Breast epithelium (tissue), 4 donors: Measurements from ENCODE around the gene PHF19. TPM values are rescaled to one million over a fixed set of nuclear protein-coding genes. Genes with fewer than 3 reads are reported as not detected.
A peak's percentile ranks its signal among the peaks of the same experiment; 100 is the strongest.

Experiments
- DNase-seq, 2 donors: peaks; one replicate each; pipeline ENCODE4 v3.0.0-alpha.2; 2019; ENCODE audit warnings: low spot score in 2 of 2
- H3K27ac ChIP-seq, 2 donors: fragments of 200-600 bp; sonication (generic) in 1 of 2; one replicate each; pipeline ENCODE4 v1.5.1; 2016 to 2019; ENCODE audit warnings: mild to moderate bottlenecking in 1 of 2
- H3K27me3 ChIP-seq, 2 donors: fragments of 200-600 bp; sonication (generic) in 1 of 2; one replicate each; pipeline versions ENCODE4 v1.5.1 to v1.6.0; 2017 to 2019; ENCODE audit warnings: control low read depth in 1 of 2, mild to moderate bottlenecking in 1 of 2
- H3K36me3 ChIP-seq: fragments of 200-600 bp; one replicate; pipeline ENCODE4 v1.5.1; 2019
- H3K4me1 ChIP-seq, 2 donors: fragments of 200-600 bp; sonication (generic); one replicate each; pipeline ENCODE4 v1.5.1; 2016 to 2019; ENCODE audit warnings: control low read depth in 1 of 2
- H3K4me3 ChIP-seq, 3 donors: fragments of 200-600 bp; sonication (generic); 1 replicate in 2 of 3; 2 replicates in 1 of 3; pipeline ENCODE4 v1.5.1; 2016 to 2019; ENCODE audit warnings: mild to moderate bottlenecking in 3 of 3, moderate library complexity in 2 of 3
- H3K9me3 ChIP-seq, 2 donors: fragments of 200-600 bp; sonication (generic) in 1 of 2; one replicate each; pipeline ENCODE4 v1.5.1; 2016 to 2019; ENCODE audit warnings: control low read depth in 1 of 2
- CTCF ChIP-seq, 3 donors: fragments of 450-650 bp; IDR thresholded peaks; one replicate each; pipeline ENCODE4 v1.5.1; 2016 to 2017; ENCODE audit warnings: antibody characterized with exemption in 3 of 3, mild to moderate bottlenecking in 3 of 3, moderate library complexity in 3 of 3
- POLR2A ChIP-seq: fragments of 450-650 bp; IDR thresholded peaks from one replicate; pipeline ENCODE4 v1.6.1; 2016; ENCODE audit warnings: antibody characterized with exemption, mild to moderate bottlenecking, moderate library complexity
- POLR2AphosphoS5 ChIP-seq, 3 donors: sonication (generic); formaldehyde crosslinking; IDR thresholded peaks; one replicate each; pipeline ENCODE4 v1.6.1; 2017; ENCODE audit warnings: antibody characterized with exemption in 3 of 3
- intact Hi-C: fragments of 100-400 bp; cut with DNase I; formaldehyde crosslinking; loops from one replicate; pipeline ENCODE4 v1.15.1; 2023; ENCODE audit warnings: low total_unique reads
- total RNA-seq, 3 donors: library from RNA; depleted of rRNA; stranded (reverse); fragments of >200 nt; gene quantifications; one replicate each; pipeline ENCODE4 v1.1.0, GENCODE V29; 2016

The PHF19 gene
- total RNA-seq, 3 donors from 2014 or later: 16.5 to 33.1 (median 19.0) TPM

DNA sequence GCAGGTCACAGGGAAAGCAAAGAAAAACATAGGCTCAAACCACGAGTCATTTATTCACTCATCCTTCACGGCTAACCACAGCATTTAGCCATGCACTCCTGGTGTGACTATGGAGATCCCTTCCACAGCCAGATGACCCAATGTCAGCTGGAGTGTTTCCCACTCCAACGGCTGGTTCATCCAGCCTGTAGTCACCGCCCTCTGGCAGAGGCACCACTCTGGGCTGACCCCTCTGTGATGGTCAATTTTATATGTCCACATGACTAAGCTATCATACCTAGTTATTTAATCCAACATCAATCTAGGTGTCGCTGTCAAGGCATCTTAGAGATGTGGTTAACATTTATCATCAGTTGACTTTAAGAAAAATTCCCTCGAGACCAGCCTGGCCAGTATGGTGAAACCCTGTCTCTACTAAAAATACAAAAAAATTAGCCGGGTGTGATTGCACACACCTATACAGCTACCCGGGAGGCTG is 9.5 kb upstream of the PHF19 start:
- Histone ChIP-seq H3K9me3 (no peaks in the 10 kb centered on the region), H3K27me3 (no peaks in the 10 kb centered on the region), H3K27ac (no peak overlapping the region), H3K4me3 (no peak overlapping the region), H3K4me1 (no peaks in the 10 kb centered on the region), H3K36me3 (no peaks in the 10 kb centered on the region)
- TF ChIP-seq POLR2AphosphoS5 (IDR thresholded peaks at IDR 0.05) (no peak), POLR2A (no peak), CTCF (IDR thresholded peaks at IDR 0.05) (no peak)
- intact Hi-C loops: no loop called here
- DNase-seq: no peak

GRCh38 chr9:120885958-120886357 is 9.0 kb upstream of the PHF19 start:
- Histone ChIP-seq H3K27me3 (no peaks in the 10 kb centered on the region), H3K36me3 (no peaks in the 10 kb centered on the region), H3K9me3 (no peaks in the 10 kb centered on the region), H3K27ac (peak overlapping the region in 1 of 2 donors; percentile 17), H3K4me3 (no peak overlapping the region), H3K4me1 (no peaks in the 10 kb centered on the region)
- intact Hi-C loops: no loop called here
- no peak for DNase-seq
- TF ChIP-seq POLR2A: no peak
- no peak for TF ChIP-seq POLR2AphosphoS5 (IDR thresholded peaks at IDR 0.05)
- TF ChIP-seq CTCF (IDR thresholded peaks at IDR 0.05): no peak

DNA sequence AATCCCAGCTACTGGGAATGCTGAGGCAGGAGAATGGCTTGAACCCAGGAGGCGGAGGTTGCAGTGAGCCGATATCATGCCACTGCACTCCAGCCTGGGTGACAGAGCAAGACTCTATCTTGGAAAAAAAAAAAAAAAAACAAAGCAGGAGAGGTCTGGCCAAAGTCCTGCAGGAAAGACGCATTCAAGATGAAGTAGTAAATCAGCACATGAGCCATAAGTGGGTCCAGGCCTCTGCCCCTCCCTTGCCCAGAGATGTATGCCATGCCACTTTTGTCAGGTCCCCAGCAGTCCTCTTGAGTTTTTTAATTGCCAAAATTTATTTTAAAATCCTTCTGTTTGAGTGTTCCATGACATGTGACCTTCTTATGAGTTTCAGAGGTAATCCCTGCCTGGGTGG is 8.5 kb upstream of the PHF19 start:
- Histone ChIP-seq H3K36me3 (no peaks in the 10 kb centered on the region), H3K9me3 (no peaks in the 10 kb centered on the region), H3K4me1 (no peaks in the 10 kb centered on the region), H3K4me3 (no peak overlapping the region), H3K27me3 (no peaks in the 10 kb centered on the region), H3K27ac (no peak overlapping the region)
- no peak for TF ChIP-seq CTCF (IDR thresholded peaks at IDR 0.05)
- TF ChIP-seq POLR2A: no peak
- TF ChIP-seq POLR2AphosphoS5 (IDR thresholded peaks at IDR 0.05): no peak
- no peak for DNase-seq
- intact Hi-C loops: no loop called here

DNA sequence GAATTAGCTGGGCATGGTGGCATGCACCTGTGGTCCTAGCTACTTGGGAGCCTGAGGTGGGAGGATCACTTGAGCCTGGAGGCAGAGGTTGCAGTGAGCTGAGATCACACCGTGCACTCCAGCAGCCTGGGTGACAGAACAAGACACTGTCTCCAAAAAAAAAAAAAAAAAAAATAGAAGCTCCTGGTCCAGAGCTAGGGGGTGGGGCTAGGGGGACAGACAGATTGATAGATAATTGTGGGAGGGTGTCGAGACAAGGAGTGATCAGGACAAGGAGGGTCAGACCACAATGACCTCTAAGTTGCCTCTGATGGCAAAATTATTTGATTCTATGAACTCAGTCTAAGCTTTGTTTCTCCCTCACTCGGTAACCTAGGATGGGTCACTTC is 6.6 kb upstream of the PHF19 start:
- Histone ChIP-seq H3K4me1 (no peaks in the 10 kb centered on the region), H3K4me3 (no peak overlapping the region), H3K27me3 (no peaks in the 10 kb centered on the region), H3K36me3 (no peaks in the 10 kb centered on the region), H3K27ac (no peak overlapping the region), H3K9me3 (no peaks in the 10 kb centered on the region)
- TF ChIP-seq CTCF (IDR thresholded peaks at IDR 0.05) (no peak), POLR2AphosphoS5 (IDR thresholded peaks at IDR 0.05) (no peak), POLR2A (no peak)
- no peak for DNase-seq
- intact Hi-C loops: no loop called here

GRCh38 chr9:120882935-120883607 is 6.1 kb upstream of the PHF19 start:
- no peaks in the 10 kb centered on the region for H3K36me3 ChIP-seq
- intact Hi-C loops: no loop called here
- DNase-seq: no peak
- no peak for TF ChIP-seq CTCF (IDR thresholded peaks at IDR 0.05)
- H3K27ac ChIP-seq: no peak overlapping the region
- H3K4me3 ChIP-seq: no peak overlapping the region
- no peaks in the 10 kb centered on the region for H3K27me3 ChIP-seq
- H3K9me3 ChIP-seq: no peaks in the 10 kb centered on the region
- H3K4me1 ChIP-seq: no peaks in the 10 kb centered on the region
